Fibroblast of skin of right biceps (primary cell): Measurements from ENCODE around the gene CDH1.
"Not testable (repeated sequence)": the region's sequence is repeated elsewhere in the genome, so short reads cannot be mapped to it uniquely, and the experiment has no call there.

Experiments used
- DNase-seq: peaks from one replicate; pipeline ENCODE4 v3.0.0-alpha.2; 2013

Gene CDH1

GRCh38 chr16:68762996-68763756 is 26.1 kb downstream of the CDH1 start:
- peak; percentile 49 for DNase-seq

- no peak for DNase-seq
Measured at GRCh38 chr16:68764862-68765261, 27.8 kb downstream of the CDH1 start.

DNA sequence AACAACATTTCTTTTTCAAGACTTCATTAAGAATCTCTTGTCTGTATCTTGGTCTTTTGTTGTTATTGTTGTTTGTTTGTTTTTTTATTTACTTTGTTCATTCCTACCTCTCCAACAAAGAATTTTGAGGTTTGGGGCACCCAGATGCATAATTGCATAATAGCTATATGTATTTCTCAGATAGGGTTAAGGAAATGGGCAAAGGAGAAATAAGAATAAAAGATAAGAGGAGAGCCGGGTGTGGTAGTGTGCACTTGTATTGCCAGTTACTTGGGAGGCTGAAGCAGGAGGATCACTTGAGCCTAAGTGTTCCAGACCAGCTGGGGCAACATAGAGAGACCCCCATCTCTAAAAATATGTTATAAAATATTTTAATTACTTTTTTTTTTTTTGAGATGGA is 30.5 kb downstream of the CDH1 start:
- DNase-seq: no peak

DNA sequence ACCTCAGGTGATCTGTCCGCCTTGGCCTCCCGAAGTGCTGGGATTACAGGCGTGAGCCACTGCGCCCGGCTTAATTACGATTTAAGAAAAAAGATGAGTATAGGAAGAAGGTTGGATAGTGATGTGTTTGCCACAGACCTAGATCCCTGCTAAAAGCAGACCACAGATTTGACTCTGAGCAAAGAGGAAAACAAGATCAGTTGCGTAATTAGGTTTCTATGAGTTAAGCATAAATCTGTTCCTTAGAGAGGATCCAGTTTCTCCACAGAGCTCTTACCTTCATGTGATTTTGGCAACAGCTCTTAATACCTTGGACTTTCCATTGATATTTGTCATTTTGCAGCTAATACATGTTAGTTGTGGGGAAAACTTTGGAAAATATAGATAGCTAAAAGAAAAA is 31.1 kb downstream of the CDH1 start:
- no peak for DNase-seq

DNA sequence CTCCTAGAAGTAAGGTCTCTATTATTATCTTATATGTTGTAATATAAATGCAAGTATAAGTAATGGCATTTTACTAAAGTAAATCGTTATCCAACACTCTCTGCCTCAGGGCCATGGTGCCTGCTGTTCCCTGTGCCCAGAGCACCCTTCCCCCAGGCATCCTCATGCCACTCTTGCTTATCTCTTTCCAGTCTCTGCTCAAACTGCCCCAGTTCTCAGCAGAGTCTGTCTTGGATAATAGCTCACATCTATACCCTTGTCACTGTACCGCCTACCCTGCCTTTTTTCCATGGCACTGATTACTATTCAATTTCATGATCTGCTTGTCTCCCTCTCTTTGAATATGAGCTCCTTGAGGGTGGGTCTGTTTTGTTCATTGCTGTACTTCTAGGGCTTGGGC is 31.7 kb downstream of the CDH1 start:
- DNase-seq: no peak

DNA sequence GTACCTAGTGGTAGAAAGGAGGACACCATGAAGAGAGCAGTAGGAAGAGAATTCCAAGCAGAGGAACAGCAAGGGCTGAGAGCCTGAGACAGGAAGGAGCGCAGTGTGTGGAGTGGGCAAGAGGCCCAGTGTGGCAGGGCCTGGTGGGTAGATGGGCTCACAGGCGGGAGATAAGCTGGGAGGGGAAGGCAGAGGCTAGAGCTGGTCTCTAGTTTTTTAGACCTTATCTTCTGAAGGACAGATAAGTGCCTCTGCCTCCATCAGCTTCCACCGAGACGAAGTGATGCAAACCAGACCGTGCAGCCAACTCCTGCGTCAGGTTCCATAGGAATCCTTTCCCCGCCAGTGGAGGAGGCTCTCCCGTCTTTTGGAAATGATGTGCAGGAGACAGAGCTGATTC is 33.6 kb downstream of the CDH1 start:
- DNase-seq: no peak

- DNase-seq: no peak
Measured at GRCh38 chr16:68772030-68772681, 35.1 kb downstream of the CDH1 start.

- DNase-seq: no peak
Measured at GRCh38 chr16:68772871-68773270, 35.8 kb downstream of the CDH1 start.

DNA sequence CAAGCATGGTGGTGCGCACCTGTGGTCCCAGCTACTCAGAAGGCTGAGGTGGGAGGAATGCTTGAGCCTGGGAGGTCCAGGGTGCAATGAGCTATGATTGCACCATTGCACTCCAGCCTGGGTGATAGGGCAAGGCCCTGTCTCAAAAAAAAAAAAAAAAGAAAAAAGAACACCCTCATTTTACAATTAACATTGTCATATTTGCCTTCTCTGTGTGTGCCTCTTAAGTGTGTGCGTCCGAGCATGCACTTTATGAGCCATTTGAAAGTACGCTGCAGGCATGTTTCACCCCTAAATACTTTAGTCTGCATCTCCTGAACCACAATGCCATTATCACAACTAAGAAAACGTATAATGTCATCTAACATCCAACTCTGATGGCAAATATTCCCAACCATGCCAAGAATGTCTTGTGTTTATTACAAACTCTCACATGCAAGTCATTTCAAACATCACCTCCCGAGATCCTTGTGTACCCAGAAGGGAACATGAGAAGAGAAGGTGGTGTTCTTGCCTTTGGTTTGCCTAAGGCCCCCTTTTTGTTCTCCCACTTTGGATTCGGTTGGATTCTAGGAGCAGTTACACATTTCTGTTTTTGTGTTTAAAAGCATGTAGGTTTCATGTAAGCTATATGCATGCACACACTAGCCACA is 38.0 kb downstream of the CDH1 start:
- DNase-seq: no peak

- DNase-seq: no peak
Measured at GRCh38 chr16:68776821-68777485, 39.9 kb downstream of the CDH1 start.

GRCh38 chr16:68778551-68779231 is 41.6 kb downstream of the CDH1 start:
- DNase-seq: no peak

GRCh38 chr16:68779891-68780290 is 42.8 kb downstream of the CDH1 start:
- no peak for DNase-seq

DNA sequence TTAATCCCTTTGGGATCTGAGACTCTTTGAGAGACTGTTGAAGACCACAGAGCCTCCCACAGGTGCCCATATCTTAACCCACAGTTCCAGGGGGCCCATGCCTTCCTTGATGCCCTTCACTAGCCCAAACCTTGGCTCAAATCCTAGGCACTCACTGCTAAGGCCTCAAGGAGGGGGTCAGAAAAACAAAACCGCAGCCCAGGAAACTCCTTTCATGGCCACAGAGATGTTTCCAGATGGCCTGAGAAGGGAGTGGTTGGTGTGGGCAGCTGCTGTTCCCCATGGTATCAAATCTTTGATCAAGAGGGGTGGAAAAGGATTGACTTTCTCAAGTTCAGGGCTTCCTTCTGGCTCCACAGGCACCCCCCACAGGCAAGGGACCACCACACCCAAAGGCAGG is 44.7 kb downstream of the CDH1 start:
- DNase-seq: no peak

- DNase-seq: no peak
Measured at GRCh38 chr16:68782198-68783174, 45.4 kb downstream of the CDH1 start.

DNA sequence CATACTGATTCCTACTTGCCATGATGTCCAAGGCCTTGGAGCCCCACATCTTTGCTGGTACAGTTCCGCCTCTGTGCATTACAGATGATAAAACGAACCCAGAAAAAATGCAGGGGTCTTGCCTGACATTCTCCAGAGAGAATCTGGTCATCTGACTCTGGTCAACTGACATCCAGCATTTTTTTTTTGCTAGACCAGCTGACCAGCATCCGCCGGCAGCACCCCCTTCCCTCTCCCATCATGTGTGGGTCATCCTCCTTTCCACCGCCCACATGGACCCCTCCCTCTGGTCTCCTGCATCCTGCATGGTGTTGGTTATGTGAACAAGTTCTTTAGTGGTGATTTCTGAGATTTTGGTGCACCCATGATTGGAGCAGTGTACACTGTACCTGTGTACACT is 47.1 kb downstream of the CDH1 start:
- no peak for DNase-seq

- no peak for DNase-seq
Measured at GRCh38 chr16:68784721-68785120, 47.6 kb downstream of the CDH1 start.

DNA sequence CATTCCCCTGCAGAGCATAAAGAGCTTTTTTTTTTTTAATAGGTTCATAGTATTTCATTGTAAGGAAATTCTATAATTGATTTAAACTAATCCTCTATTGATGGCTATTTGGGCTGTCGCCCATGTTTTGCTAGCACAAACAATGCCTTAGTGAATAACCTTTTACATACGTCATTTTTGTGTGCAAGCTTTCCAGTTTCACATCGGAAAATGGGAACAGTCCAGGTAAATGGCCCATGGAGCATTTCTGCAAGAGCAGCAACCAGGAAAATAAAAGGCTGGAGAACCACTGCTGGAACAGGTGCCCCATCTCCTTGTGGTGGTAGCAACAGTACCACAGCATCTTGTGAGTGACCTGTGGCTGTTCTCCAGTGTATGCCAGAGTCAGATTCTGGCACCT is 48.6 kb downstream of the CDH1 start:
- no peak for DNase-seq

DNA sequence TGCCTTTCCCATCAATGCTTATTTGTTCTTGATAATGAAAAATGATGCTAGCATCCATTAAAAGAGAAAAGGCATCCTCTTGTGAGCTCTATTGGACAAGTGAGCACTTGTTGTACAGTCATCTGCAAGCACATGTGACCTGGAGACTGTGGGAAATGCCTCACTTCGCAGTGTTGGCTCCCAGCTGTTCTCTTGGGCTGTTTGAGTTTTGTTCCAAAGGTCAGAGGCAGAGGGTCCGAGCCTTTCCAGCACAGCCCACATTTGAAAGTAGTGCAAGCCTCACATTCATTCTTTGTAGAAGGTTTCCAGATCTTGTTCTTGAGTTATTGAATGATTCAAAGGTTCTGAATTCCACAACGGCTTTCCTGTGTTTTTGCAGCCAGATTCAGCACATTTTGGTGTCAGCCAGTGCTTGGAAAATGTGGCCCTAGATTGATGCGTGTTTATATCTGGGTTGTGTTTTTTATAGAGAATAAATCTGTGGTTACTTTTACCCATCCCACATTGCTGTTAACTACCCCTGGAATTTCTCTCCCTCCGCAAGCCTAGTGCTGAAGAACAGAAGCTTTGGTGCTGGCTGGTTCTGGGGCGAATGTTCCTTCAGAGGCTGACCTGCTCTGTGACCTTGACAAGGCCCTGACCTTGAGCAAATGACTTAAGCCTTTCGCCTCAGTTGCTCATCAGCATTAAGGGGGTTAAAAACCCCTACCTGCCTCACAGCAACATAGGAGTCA is 49.8 kb downstream of the CDH1 start:
- DNase-seq: peak; percentile 70

- DNase-seq: not testable (repeated sequence)
Measured at GRCh38 chr16:68787419-68787807, 50.3 kb downstream of the CDH1 start.

GRCh38 chr16:68790130-68790761 is 53.2 kb downstream of the CDH1 start:
- DNase-seq: peak; percentile 88

- no peak for DNase-seq
Measured at GRCh38 chr16:68790944-68791343, 53.9 kb downstream of the CDH1 start.
